BLaER1 treated with 17β-estradiol and CSF1 and Interleukin-3, amounts not matched to agents 10 nM and 100 nM (cell line): ENCODE data around the gene HAS3.
A peak's percentile ranks its signal among the peaks of the same experiment; 100 is the strongest.
"Not testable (repeated sequence)": the region's sequence is repeated elsewhere in the genome, so short reads cannot be mapped to it uniquely, and the experiment has no call there.

Experiments
- H3K27ac ChIP-seq, 11 experiments: shearing (Covaris generic); formaldehyde crosslinking; 2 replicates each; pipeline ENCODE4 v1.8.1; 2022
- H3K27me3 ChIP-seq, 11 experiments: shearing (Covaris generic); formaldehyde crosslinking; 2 replicates each; pipeline ENCODE4 v1.8.1; 2022
- H3K36me3 ChIP-seq, 11 experiments: shearing (Covaris generic); formaldehyde crosslinking; 2 replicates each; pipeline ENCODE4 v1.8.1; 2022
- H3K4me1 ChIP-seq, 10 experiments: shearing (Covaris generic); formaldehyde crosslinking; 2 replicates each; pipeline ENCODE4 v1.8.1; 2022
- H3K4me2 ChIP-seq, 11 experiments: shearing (Covaris generic); formaldehyde crosslinking; 2 replicates each; pipeline ENCODE4 v1.8.1; 2022
- H3K4me3 ChIP-seq, 10 experiments: shearing (Covaris generic); formaldehyde crosslinking; 2 replicates each; pipeline ENCODE4 v1.8.1; 2022
- H3K9ac ChIP-seq, 11 experiments: shearing (Covaris generic); formaldehyde crosslinking; 2 replicates each; pipeline ENCODE4 v1.8.1; 2022
- H3K9me3 ChIP-seq, 11 experiments: shearing (Covaris generic); formaldehyde crosslinking; replicated peaks in 1 of 11; 2 replicates each; pipeline ENCODE4 v1.8.1; 2022
- H4K20me1 ChIP-seq, 11 experiments: shearing (Covaris generic); formaldehyde crosslinking; 2 replicates each; pipeline ENCODE4 v1.8.1; 2022
- Cebpa-rat ChIP-seq, 11 experiments: shearing (Covaris generic); IDR thresholded peaks; 2 replicates each; pipeline ENCODE4 v1.8.1; 2022

The HAS3 gene

GRCh38 chr16:69141014-69141413, 35.6 kb downstream of the HAS3 start:
- Histone ChIP-seq H3K9ac (peak overlapping the region in 1 of 11 experiments; percentile 38; a peak in 1 of 22 replicates), H3K36me3 (peaks cover 94 to 100% (median 100%) of the 10 kb centered on the region in 11 experiments), H3K4me2 (no peak overlapping the region), H3K4me1 (no peaks in the 10 kb centered on the region), H4K20me1 (peaks cover 0 to 100% (median 68%) of the 10 kb centered on the region in 11 experiments; a peak in 18 of 22 replicates), H3K27me3 (no peaks in the 10 kb centered on the region), H3K9me3 (no peaks in the 10 kb centered on the region), H3K27ac (no peak overlapping the region), H3K4me3 (no peak overlapping the region)
- no peak for TF ChIP-seq Cebpa-rat (IDR thresholded peaks at IDR 0.05)

GRCh38 chr16:69141936-69142335, 36.5 kb downstream of the HAS3 start:
- H3K36me3 ChIP-seq = peaks cover 93 to 100% (median 99%) of the 10 kb centered on the region in 11 experiments
- no peaks in the 10 kb centered on the region for H3K4me1 ChIP-seq
- H3K4me2 ChIP-seq = no peak overlapping the region
- no peak overlapping the region for H3K27ac ChIP-seq
- no peaks in the 10 kb centered on the region for H3K27me3 ChIP-seq
- H3K9ac ChIP-seq = no peak overlapping the region; a peak in 1 of 22 replicates
- no peak overlapping the region for H3K4me3 ChIP-seq
- peaks cover 0 to 100% (median 67%) of the 10 kb centered on the region in 11 experiments; a peak in 18 of 22 replicates for H4K20me1 ChIP-seq
- H3K9me3 ChIP-seq = no peaks in the 10 kb centered on the region
- no peak for TF ChIP-seq Cebpa-rat (IDR thresholded peaks at IDR 0.05)

- Histone ChIP-seq H3K4me1 (no peaks in the 10 kb centered on the region), H3K36me3 (peaks cover 82 to 100% (median 99%) of the 10 kb centered on the region in 11 experiments), H4K20me1 (peaks cover 0 to 100% (median 69%) of the 10 kb centered on the region in 11 experiments; a peak in 17 of 22 replicates), H3K9me3 (no peaks in the 10 kb centered on the region), H3K27ac (no peak overlapping the region), H3K27me3 (no peaks in the 10 kb centered on the region), H3K9ac (no peak overlapping the region), H3K4me2 (no peak overlapping the region), H3K4me3 (no peak overlapping the region)
- no peak for TF ChIP-seq Cebpa-rat (IDR thresholded peaks at IDR 0.05)
Measured at GRCh38 chr16:69143116-69143515, 37.7 kb downstream of the HAS3 start.

- Histone ChIP-seq H3K36me3 (peaks cover 78 to 100% (median 98%) of the 10 kb centered on the region in 11 experiments), H3K4me3 (no peak overlapping the region), H3K27ac (no peak overlapping the region), H4K20me1 (peaks cover 0 to 100% (median 74%) of the 10 kb centered on the region in 11 experiments; a peak in 19 of 22 replicates), H3K27me3 (no peaks in the 10 kb centered on the region), H3K9me3 (no peaks in the 10 kb centered on the region), H3K4me1 (no peaks in the 10 kb centered on the region), H3K4me2 (no peak overlapping the region), H3K9ac (peak overlapping the region in 1 of 11 experiments; percentile 22; a peak in 1 of 22 replicates)
- TF ChIP-seq Cebpa-rat (IDR thresholded peaks at IDR 0.05) = no peak
Measured at GRCh38 chr16:69145658-69146057, 40.2 kb downstream of the HAS3 start.

GRCh38 chr16:69149621-69150020, 44.2 kb downstream of the HAS3 start:
- H3K4me2 ChIP-seq, H3K9me3 ChIP-seq, H3K9ac ChIP-seq, H3K4me3 ChIP-seq, H3K4me1 ChIP-seq, H3K27me3 ChIP-seq, H3K27ac ChIP-seq: not testable (repeated sequence)
- Histone ChIP-seq H3K36me3 (peaks cover 80 to 100% (median 98%) of the 10 kb centered on the region in 11 experiments), H4K20me1 (peaks cover 0 to 92% (median 70%) of the 10 kb centered on the region in 11 experiments; a peak in 19 of 22 replicates)

- no peaks in the 10 kb centered on the region for H3K9me3 ChIP-seq
- H3K4me1 ChIP-seq = no peaks in the 10 kb centered on the region
- H3K36me3 ChIP-seq = peaks cover 80 to 100% (median 98%) of the 10 kb centered on the region in 11 experiments
- no peak for TF ChIP-seq Cebpa-rat (IDR thresholded peaks at IDR 0.05)
- H3K4me3 ChIP-seq = no peak overlapping the region
- no peak overlapping the region for H3K9ac ChIP-seq
- H3K27me3 ChIP-seq = no peaks in the 10 kb centered on the region
- no peak overlapping the region for H3K27ac ChIP-seq
- H3K4me2 ChIP-seq = no peak overlapping the region
- peaks cover 0 to 92% (median 69%) of the 10 kb centered on the region in 11 experiments; a peak in 19 of 22 replicates for H4K20me1 ChIP-seq
Measured at GRCh38 chr16:69150146-69150865, 44.9 kb downstream of the HAS3 start.

- H3K4me3 ChIP-seq = no peak overlapping the region
- H3K36me3 ChIP-seq = peaks cover 97 to 100% (median 100%) of the 10 kb centered on the region in 11 experiments
- TF ChIP-seq Cebpa-rat (IDR thresholded peaks at IDR 0.05) = no peak
- H3K27me3 ChIP-seq = no peaks in the 10 kb centered on the region
- no peak overlapping the region for H3K9ac ChIP-seq
- H3K4me1 ChIP-seq = no peaks in the 10 kb centered on the region
- peaks cover 0 to 48% (median 17%) of the 10 kb centered on the region in 11 experiments; a peak in 14 of 22 replicates for H4K20me1 ChIP-seq
- no peaks in the 10 kb centered on the region for H3K9me3 ChIP-seq
- H3K27ac ChIP-seq = no peak overlapping the region
- H3K4me2 ChIP-seq = no peak overlapping the region
Measured at GRCh38 chr16:69157196-69157595, 51.7 kb downstream of the HAS3 start.

GRCh38 chr16:69160192-69160591, 54.7 kb downstream of the HAS3 start:
- no peaks in the 10 kb centered on the region for H3K4me1 ChIP-seq
- no peak overlapping the region for H3K4me3 ChIP-seq
- H3K9me3 ChIP-seq = no peaks in the 10 kb centered on the region
- H3K27me3 ChIP-seq = no peaks in the 10 kb centered on the region
- TF ChIP-seq Cebpa-rat (IDR thresholded peaks at IDR 0.05) = no peak
- peaks cover 93 to 100% (median 99%) of the 10 kb centered on the region in 11 experiments for H3K36me3 ChIP-seq
- H4K20me1 ChIP-seq = peaks cover 0 to 31% (median 16%) of the 10 kb centered on the region in 11 experiments; a peak in 14 of 22 replicates
- H3K4me2 ChIP-seq = no peak overlapping the region
- H3K9ac ChIP-seq = no peak overlapping the region
- no peak overlapping the region for H3K27ac ChIP-seq

GRCh38 chr16:69165584-69165983, 60.1 kb downstream of the HAS3 start:
- no peak overlapping the region for H3K9ac ChIP-seq
- no peaks in the 10 kb centered on the region for H3K9me3 ChIP-seq
- H3K4me1 ChIP-seq = peaks cover 3 to 16% (median 4%) of the 10 kb centered on the region in 10 experiments; a peak in 17 of 20 replicates
- peaks cover 19 to 58% (median 42%) of the 10 kb centered on the region in 11 experiments; a peak in 18 of 22 replicates for H4K20me1 ChIP-seq
- 0 out of 22 replicates have a peak, but pooled peaks cover 0 to 4% (median 0%) of the 10 kb centered on the region in 11 experiments for H3K27me3 ChIP-seq
- no peak overlapping the region for H3K4me2 ChIP-seq
- H3K27ac ChIP-seq = no peak overlapping the region
- TF ChIP-seq Cebpa-rat (IDR thresholded peaks at IDR 0.05) = no peak
- no peak overlapping the region for H3K4me3 ChIP-seq
- H3K36me3 ChIP-seq = peaks cover 89 to 100% (median 99%) of the 10 kb centered on the region in 11 experiments
